ENCODE data around the gene SYT17. TPM values are rescaled to one million over a fixed set of nuclear protein-coding genes. Genes with fewer than 3 reads are reported as not detected.
A peak's percentile ranks its signal among the peaks of the same experiment; 100 is the strongest.

SYT17 gene
- total RNA-seq, 1 donor from 2014 or later: 0.64 TPM

DNA sequence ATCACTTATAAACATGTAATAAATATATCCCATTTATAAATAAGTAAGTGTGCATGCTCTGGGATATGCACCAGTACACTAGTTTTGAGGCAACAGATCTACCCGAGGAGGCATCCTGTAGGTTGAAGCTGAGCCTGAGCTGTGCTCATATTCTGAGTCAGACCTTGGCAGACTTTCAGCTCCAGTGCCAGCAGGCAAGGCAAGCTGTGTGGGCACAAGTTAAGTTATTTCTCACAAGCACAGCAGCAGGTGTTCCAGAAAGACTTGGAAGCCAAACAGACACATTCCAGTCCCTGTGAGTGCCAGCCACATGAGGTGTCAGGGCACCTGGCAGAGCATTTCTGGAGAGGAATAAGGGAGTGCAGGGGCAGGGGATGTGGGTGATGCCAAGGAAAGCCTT, 116.2 kb downstream of the SYT17 start:
- intact Hi-C loops (cut with micrococcal nuclease): no loop called here
- DNase-seq (no peak), ATAC-seq (peak; percentile 21)

GRCh38 chr16:19285431-19285830, 117.4 kb downstream of the SYT17 start, which contains the start of gene CLEC19A:
Gene CLEC19A (plus strand): TSS chr16:19285731. CDS start chr16:19285852, 121 bp downstream.
- DNase-seq: no peak
- intact Hi-C loops (cut with micrococcal nuclease): no loop called here
- ATAC-seq: no peak

DNA sequence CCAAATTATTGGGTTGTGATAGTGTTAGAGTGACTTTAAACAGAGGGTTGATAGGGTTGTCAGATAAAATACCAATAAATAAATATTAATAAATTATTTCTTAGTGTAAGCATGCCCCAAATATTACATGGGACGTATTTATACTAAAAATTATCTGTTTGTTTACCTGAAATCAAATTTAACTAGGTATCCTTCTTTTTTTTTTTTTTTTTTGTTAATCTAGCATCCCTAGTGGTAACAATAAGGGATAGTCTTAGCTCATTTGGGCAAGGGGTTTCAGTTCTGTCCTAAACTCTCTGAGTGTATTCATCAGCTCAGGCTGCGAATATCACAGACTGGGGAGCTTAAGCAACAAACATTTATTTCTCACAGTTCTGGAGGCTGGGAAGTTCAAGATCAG, 118.8 kb downstream of the SYT17 start:
- DNase-seq: no peak
- intact Hi-C loops (cut with micrococcal nuclease): no loop called here
- ATAC-seq: no peak

DNA sequence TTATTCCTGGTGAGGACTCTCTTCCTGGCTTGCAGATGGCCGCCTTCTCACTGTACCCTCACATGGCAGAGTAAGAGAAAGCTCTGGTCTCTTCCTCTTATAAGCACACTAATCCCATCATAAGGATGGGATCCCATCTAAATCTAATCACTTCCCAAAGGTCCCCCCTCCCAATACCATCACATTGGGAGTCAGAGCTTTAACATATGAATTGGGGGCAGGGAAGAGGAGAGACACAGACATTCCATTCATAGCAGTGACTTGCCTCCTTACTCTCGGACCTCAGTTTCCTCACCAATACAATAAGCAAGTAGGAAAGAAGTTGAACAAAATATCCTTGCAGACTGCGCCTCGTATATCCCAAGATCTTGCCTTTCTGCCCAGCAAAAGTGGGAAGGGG, 119.2 kb downstream of the SYT17 start:
- intact Hi-C loops (cut with micrococcal nuclease): no loop called here
- no peak for DNase-seq
- no peak for ATAC-seq

GRCh38 chr16:19288872-19289799, 121.1 kb downstream of the SYT17 start:
- DNase-seq: no peak
- intact Hi-C loops (cut with micrococcal nuclease): no loop called here
- no peak for ATAC-seq

DNA sequence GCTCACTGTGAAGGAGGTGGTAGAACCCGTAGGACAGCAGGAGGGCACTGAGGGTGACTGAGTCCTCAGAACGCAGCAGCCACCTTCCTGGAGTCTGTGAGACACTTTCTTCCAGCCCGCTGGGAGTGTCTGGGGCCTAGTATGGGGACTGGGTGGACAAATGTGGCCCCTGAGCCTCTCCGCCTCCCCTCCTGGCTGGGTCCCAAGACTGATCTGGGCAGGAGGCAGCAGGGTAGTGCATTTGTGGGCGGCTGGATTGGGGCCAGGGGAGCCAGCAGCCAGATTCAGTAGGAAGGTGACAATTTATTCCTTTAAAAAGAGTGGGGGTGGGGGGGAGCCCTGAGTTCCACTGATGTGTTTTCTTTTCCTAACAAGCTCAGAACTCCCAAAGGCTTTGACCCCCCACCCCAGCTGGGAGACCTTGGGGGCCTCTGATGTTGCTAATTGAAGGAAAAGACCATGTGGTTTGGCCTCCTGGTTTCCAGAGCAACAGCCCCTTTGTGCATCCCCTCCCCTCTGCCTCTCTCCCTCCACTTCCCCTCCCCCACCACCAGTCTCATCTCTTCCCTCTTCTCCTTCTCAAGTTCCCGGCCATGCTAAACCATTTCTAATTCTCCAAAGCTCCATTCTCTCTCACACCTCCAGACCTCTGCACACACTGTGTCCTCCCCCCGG, 121.9 kb downstream of the SYT17 start:
- DNase-seq (no peak), ATAC-seq (no peak)
- intact Hi-C loops (cut with micrococcal nuclease): no loop called here

DNA sequence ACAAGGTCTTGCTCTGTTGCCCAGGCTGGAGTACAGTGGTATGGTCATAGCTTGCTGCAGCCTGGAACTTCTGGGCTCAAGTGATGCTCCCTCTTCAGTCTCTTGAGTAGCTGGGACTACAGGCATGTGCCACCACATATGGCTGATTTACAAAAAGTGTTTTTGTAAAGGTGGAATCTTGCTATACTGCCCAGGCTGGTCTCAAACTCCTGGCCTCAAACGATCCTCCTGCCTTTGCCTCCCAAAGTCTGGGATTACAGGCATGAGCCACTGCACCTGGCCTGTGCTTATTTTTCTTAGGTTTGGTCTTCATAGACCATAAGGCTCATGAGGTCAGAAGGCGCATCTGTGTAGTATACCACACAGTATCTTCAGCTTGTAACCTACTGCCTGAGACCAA, 122.8 kb downstream of the SYT17 start:
- ATAC-seq: no peak
- intact Hi-C loops (cut with micrococcal nuclease): no loop called here

DNA sequence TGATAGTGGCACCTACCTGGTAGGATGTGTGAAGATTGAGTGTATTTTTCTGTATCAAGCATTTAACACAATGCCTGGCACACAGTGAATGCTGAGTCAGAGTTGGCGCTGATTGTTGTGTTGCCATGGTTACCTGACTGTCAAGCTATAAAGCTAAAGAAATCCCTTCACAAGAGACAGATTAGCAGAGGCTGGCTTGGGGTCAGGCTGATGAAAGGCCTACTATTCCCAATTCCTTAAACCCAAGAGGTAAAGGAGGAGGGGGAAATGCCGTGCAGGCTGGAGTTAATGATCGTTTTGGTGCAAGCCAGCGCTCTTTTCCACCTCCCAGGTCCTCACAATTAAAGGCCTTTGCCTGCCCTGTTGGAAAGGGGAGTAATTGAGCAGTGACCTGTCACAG, 123.4 kb downstream of the SYT17 start:
- intact Hi-C loops (cut with micrococcal nuclease): no loop called here
- no peak for DNase-seq
- no peak for ATAC-seq

More for the DNA sequence above, 122.8 kb downstream of the SYT17 start:
- no peak for DNase-seq

DNA sequence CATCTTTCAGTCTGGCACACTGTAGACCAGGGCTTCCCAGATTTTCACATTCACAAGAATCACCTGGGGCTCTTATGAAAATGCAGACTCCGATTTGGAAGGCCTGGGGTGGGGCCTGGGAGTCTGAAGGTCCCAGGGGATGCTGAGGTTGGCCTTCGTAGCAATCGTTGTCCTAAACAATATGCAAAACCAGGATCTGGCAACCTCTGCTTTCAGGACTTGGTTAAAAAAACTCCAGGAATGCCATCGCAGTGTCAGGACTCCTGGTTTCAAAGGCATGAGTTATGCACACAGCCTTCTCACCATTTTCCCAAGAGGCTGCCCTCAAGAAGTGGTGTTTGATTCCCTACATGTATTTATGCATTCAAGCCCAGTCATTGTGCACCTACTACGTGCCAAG, 124.1 kb downstream of the SYT17 start:
- ATAC-seq (no peak), DNase-seq (no peak)
- intact Hi-C loops (cut with micrococcal nuclease): no loop called here

DNA sequence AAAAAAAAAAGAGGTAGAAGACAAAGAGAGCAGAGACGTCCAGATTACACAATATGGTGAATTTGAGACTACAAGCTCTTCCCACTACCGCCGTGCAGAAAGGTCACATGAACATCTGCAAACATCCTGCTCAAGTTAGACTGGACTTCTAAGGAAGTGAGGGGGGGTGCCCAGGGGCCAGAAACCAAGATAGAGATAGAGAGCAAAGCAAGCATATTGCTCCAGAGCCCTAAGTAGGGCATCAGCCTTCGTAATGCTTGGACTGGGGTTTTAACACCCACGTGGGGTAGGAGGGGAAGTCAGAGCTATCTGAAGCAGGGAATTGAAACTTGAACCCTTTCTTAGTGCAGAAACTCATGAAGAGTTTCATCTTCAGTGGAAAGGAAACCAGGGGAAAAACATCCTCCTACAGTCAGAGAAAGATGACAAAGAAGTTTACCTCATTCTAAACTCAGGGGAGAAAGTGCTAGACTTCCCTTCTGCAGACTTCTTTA, 126.2 kb downstream of the SYT17 start:
- ATAC-seq (peak; percentile 88), DNase-seq (peak; percentile 46)
- intact Hi-C loops (cut with micrococcal nuclease): no loop called here

GRCh38 chr16:19295393-19295792, 127.4 kb downstream of the SYT17 start:
- no peak for ATAC-seq
- no peak for DNase-seq
- intact Hi-C loops (cut with micrococcal nuclease): no loop called here

DNA sequence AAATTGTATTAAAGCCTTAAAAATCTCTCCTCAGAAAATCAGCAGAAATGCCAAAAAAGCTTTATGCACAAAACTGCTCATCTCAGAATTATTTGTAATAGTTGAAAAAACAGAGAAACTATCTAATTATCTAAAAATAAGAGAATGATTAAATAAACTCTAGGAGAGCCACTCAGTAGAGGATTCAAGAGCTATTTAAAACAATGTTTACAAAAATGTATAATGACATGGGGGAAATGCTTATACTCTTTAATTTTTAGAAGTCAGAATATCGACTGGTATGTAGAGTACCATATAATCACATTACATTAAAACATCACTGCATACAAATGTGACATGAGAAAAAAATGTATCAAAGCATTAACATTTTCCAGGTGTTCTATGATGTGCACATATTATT, 129.4 kb downstream of the SYT17 start:
- ATAC-seq (no peak), DNase-seq (no peak)
- intact Hi-C loops (cut with micrococcal nuclease): no loop called here

DNA sequence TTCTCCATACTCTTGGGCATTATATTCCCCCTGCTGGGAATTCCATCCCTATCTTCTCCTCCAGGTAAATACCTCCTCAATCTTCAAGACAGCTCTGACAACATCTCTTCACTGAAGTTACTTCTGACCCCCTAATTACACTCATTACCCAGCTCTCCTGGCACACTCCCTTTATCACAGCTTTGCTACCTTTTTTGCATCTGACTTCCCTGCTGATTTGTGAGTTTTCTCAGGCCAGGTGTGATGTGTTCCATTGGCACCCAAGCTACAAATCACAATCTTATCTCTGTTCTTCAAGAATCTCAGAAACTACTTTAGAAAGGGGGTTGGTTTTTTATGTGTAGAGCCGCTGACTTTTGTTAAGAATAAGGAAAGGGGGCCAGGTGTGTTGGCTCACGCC, 131.5 kb downstream of the SYT17 start:
- no peak for DNase-seq
- ATAC-seq: no peak
- intact Hi-C loops (cut with micrococcal nuclease): no loop called here

DNA sequence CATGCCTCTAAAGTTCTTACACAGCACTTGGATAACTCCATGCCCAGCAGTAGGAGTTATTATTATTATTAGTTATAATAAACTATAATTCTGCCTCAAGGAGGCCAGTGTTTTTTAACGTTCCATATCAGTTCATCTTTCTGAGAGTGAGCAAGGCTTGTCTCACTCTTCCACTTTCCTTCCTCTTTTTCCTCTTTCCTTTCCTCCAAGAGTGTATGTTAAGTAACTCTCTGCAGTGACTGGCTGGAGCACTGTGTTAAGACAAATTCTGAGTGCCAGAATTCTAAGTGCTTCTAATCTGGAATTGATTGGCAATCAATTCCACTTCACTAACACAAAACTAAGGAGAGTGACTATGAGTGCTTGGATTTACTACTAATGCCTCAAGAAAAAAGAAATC, 133.9 kb downstream of the SYT17 start:
- ATAC-seq: no peak
- intact Hi-C loops (cut with micrococcal nuclease): no loop called here
- DNase-seq: no peak

DNA sequence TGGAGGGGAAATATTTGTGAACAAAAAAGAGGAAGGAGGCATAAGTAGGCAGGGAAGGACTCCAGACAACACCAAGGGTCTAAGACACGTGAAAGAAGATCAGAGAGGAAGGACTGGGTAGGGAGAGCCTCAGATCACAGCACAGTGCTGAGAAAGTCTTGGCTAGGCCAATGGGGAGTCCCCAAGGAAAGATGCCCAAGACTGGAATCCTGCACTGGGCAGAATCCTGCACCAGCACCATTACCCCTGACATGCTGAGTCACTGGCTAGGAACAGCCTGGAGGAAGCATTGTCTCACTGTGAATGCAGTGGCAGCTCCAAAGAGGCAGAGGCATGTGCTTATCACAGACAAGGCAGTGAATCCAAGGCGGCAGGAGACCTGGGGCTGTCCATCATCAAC, 136.7 kb downstream of the SYT17 start:
- no peak for DNase-seq
- ATAC-seq: peak; percentile 29
- intact Hi-C loops (cut with micrococcal nuclease): no loop called here

GRCh38 chr16:19305443-19305842, 137.4 kb downstream of the SYT17 start:
- intact Hi-C loops (cut with micrococcal nuclease): no loop called here
- no peak for ATAC-seq
- DNase-seq: no peak

- DNase-seq (no peak), ATAC-seq (no peak)
- intact Hi-C loops (cut with micrococcal nuclease): no loop called here
Observed at GRCh38 chr16:19307587-19308241, 139.7 kb downstream of the SYT17 start.

DNA sequence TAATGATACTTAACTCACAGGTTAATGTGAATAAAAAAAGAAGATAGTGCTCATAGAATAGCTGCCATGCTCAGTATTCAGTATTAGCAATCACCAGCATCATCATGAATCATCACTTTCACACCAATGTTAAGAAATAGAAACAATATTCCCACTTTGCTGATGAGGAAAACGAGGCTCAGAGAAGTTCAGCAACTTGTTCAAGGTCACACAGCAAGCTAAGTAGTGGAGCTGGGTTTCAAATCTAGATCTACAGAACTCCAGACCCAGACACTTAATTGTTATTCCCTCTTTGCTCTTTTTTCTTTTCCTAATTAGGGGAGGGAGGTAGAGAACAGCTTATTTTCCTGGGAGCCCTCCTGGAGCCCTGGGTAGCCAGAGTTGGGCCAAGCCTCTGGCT, 140.4 kb downstream of the SYT17 start:
- DNase-seq: no peak
- no peak for ATAC-seq
- intact Hi-C loops (cut with micrococcal nuclease): no loop called here

DNA sequence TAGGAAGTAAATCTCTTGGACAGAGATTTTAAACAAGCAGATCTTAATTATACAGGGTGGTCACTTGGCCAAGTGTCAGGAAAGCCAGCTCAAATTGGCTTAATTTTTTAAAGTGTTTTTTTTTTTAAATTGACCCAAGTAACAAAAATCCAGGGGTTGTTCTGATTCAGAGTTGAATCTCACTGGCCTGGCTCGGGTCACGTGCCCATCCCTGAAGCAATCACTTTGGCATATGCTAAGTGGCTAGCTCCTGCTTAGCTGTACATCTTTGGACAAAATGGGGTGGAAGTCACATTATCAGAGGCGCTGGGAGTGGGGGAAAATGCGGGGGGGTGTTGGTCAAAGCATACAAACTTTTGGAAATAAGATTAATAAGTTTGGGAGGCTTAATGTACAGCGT, 141.1 kb downstream of the SYT17 start:
- intact Hi-C loops (cut with micrococcal nuclease): no loop called here
- DNase-seq (no peak), ATAC-seq (no peak)

Data from left ventricle myocardium superior (tissue), 1 donor.